Measurements from ENCODE around the gene TEC. TPM values are rescaled to one million over a fixed set of nuclear protein-coding genes. Genes with fewer than 3 reads are reported as not detected.

The TEC gene
- total and polyA plus RNA-seq, 2 experiments from 2014 or later = not detected

- no peaks in the 10 kb centered on the region; the same call in 1 of the 2 replicates for H3K27me3 ChIP-seq (replicated peaks; ENCODE audit: insufficient read depth)
- no peaks in the 10 kb centered on the region for H4K20me1 ChIP-seq (ENCODE audit: insufficient read depth)
- H3F3A ChIP-seq (ENCODE audit: insufficient read depth) = no peaks in the 10 kb centered on the region
- no peaks in the 10 kb centered on the region for H3K4me1 ChIP-seq (ENCODE audit: insufficient read depth)
- H3K9ac ChIP-seq = no peak overlapping the region
- 38 to 40% methylated on average over 3 of the region's 3 CpGs for WGBS, 2 experiments (ENCODE audit: low coverage in 1 of 2, low lambda C conversion rate in 2 of 2, missing lambda C conversion rate in 2 of 2)
- H3K4me2 ChIP-seq (ENCODE audit: unreplicated experiment) = no peak overlapping the region
- no peak overlapping the region for H3K4me3 ChIP-seq
- no peaks in the 10 kb centered on the region for H3K36me3 ChIP-seq (ENCODE audit: low read depth)
- H3K9me2 ChIP-seq (ENCODE audit: insufficient read depth) = no peaks in the 10 kb centered on the region
- no peaks in the 10 kb centered on the region for H3K9me3 ChIP-seq (ENCODE audit: low read depth)
- TF ChIP-seq EZH2phosphoT487 (IDR thresholded peaks at IDR 0.05; ENCODE audit: insufficient read depth, low read depth) = no peak
- TF ChIP-seq EZH2 (IDR thresholded peaks at IDR 0.05; ENCODE audit: insufficient read depth, poor library complexity, severe bottlenecking) = no peak
- in situ Hi-C loops (cut with MboI) = no loop called here
- H3K79me2 ChIP-seq (ENCODE audit: insufficient read depth) = no peaks in the 10 kb centered on the region
- H3K27ac ChIP-seq = no peak overlapping the region
- no peak overlapping the region for H2AFZ ChIP-seq
- DNase-seq = no peak
These were observed 175.6 kb downstream of the TEC start for GRCh38 chr4:48093991-48094416.

GRCh38 chr4:48090621-48091020 lies 179.0 kb downstream of the TEC start:
- H2AFZ ChIP-seq = no peak overlapping the region
- H3K9me3 ChIP-seq (ENCODE audit: low read depth) = no peaks in the 10 kb centered on the region
- no peak overlapping the region for H3K4me2 ChIP-seq (ENCODE audit: unreplicated experiment)
- DNase-seq = no peak
- no peaks in the 10 kb centered on the region for H3K36me3 ChIP-seq (ENCODE audit: low read depth)
- no peaks in the 10 kb centered on the region for H3F3A ChIP-seq (ENCODE audit: insufficient read depth)
- no peaks in the 10 kb centered on the region; the same call in 1 of the 2 replicates for H3K27me3 ChIP-seq (replicated peaks; ENCODE audit: insufficient read depth)
- H3K9ac ChIP-seq = no peak overlapping the region
- 57% methylated on average over 5 of the region's 5 CpGs for WGBS, 2 experiments (ENCODE audit: low coverage in 1 of 2, low lambda C conversion rate in 2 of 2, missing lambda C conversion rate in 2 of 2)
- H3K4me1 ChIP-seq (ENCODE audit: insufficient read depth) = no peaks in the 10 kb centered on the region
- H3K79me2 ChIP-seq (ENCODE audit: insufficient read depth) = no peaks in the 10 kb centered on the region
- no peaks in the 10 kb centered on the region for H3K9me2 ChIP-seq (ENCODE audit: insufficient read depth)
- TF ChIP-seq EZH2phosphoT487 (IDR thresholded peaks at IDR 0.05; ENCODE audit: insufficient read depth, low read depth) (no peak), EZH2 (IDR thresholded peaks at IDR 0.05; ENCODE audit: insufficient read depth, poor library complexity, severe bottlenecking) (no peak)
- H3K4me3 ChIP-seq = no peak overlapping the region
- H3K27ac ChIP-seq = no peak overlapping the region
- in situ Hi-C loops (cut with MboI) = no loop called here
- no peaks in the 10 kb centered on the region for H4K20me1 ChIP-seq (ENCODE audit: insufficient read depth)

- Histone ChIP-seq H3F3A (ENCODE audit: insufficient read depth) (no peaks in the 10 kb centered on the region), H3K4me2 (ENCODE audit: unreplicated experiment) (no peak overlapping the region), H3K27ac (no peak overlapping the region), H3K9me3 (ENCODE audit: low read depth) (no peaks in the 10 kb centered on the region), H3K27me3 (replicated peaks; ENCODE audit: insufficient read depth) (peaks cover 19% of the 10 kb centered on the region), H3K4me3 (no peak overlapping the region), H3K36me3 (ENCODE audit: low read depth) (no peaks in the 10 kb centered on the region), H3K4me1 (ENCODE audit: insufficient read depth) (no peaks in the 10 kb centered on the region), H4K20me1 (ENCODE audit: insufficient read depth) (no peaks in the 10 kb centered on the region), H3K9me2 (ENCODE audit: insufficient read depth) (no peaks in the 10 kb centered on the region), H3K79me2 (ENCODE audit: insufficient read depth) (no peaks in the 10 kb centered on the region), H2AFZ (no peak overlapping the region), H3K9ac (no peak overlapping the region)
- no peak for DNase-seq
- WGBS, 2 experiments (ENCODE audit: low coverage in 1 of 2, low lambda C conversion rate in 2 of 2, missing lambda C conversion rate in 2 of 2) = 59 to 62% methylated on average over 8 of the region's 8 CpGs
- in situ Hi-C loops (cut with MboI) = no loop called here
- TF ChIP-seq EZH2phosphoT487 (IDR thresholded peaks at IDR 0.05; ENCODE audit: insufficient read depth, low read depth) (no peak), EZH2 (IDR thresholded peaks at IDR 0.05; ENCODE audit: insufficient read depth, poor library complexity, severe bottlenecking) (no peak)
These were observed 183.6 kb downstream of the TEC start for GRCh38 chr4:48085821-48086589.

Small RNA genes within 50 kb of the gene (small RNA-seq; reads per million reads assigned to genes)
- gene RF00019 (ENCODE audit: low read depth, low replicate concordance) = not detected
- gene RF00026 (ENCODE audit: low read depth, low replicate concordance) = not detected
- not detected for gene RNU6-838P (ENCODE audit: low read depth, low replicate concordance)

Other genes with a start within 250 kb of the TEC start
- gene TXK, start 135.6 kb downstream of the TEC start, total RNA-seq (2014; rRNA removed; shearing (Covaris generic)) = not detected in 2 replicates
- gene TXK, start 135.6 kb downstream of the TEC start, polyA plus RNA-seq (2016; fragmentation: Nextera tagmentation; extraction: Ambion mirVana) = not detected in 2 replicates
- gene SLAIN2, start 71.7 kb upstream of the TEC start, total RNA-seq (2014; rRNA removed; shearing (Covaris generic)) = 60.4 and 98.3 TPM in 2 replicates
- 41.9 and 46.2 TPM in 2 replicates for gene SLAIN2, start 71.7 kb upstream of the TEC start, polyA plus RNA-seq (2016; fragmentation: Nextera tagmentation; extraction: Ambion mirVana)
- gene SLC10A4, start 213.5 kb upstream of the TEC start, total RNA-seq (2014; rRNA removed; shearing (Covaris generic)) = not detected in 2 replicates
- not detected in 2 replicates for gene SLC10A4, start 213.5 kb upstream of the TEC start, polyA plus RNA-seq (2016; fragmentation: Nextera tagmentation; extraction: Ambion mirVana)
- not detected in 2 replicates for gene ZAR1, start 220.4 kb upstream of the TEC start, total RNA-seq (2014; rRNA removed; shearing (Covaris generic))
- not detected in 2 replicates for gene ZAR1, start 220.4 kb upstream of the TEC start, polyA plus RNA-seq (2016; fragmentation: Nextera tagmentation; extraction: Ambion mirVana)